GM19324 (cell line): ENCODE results near the gene CPD.

ENCODE experiments used
- ATAC-seq: cut with Tn5 transposase; IDR thresholded peaks from one replicate; pipeline ENCODE4 v1.9.1; 2021; ENCODE audit warnings: mild to moderate bottlenecking, moderate library complexity; ENCODE audit not compliant: unreplicated experiment, low FRiP score

The CPD gene

DNA sequence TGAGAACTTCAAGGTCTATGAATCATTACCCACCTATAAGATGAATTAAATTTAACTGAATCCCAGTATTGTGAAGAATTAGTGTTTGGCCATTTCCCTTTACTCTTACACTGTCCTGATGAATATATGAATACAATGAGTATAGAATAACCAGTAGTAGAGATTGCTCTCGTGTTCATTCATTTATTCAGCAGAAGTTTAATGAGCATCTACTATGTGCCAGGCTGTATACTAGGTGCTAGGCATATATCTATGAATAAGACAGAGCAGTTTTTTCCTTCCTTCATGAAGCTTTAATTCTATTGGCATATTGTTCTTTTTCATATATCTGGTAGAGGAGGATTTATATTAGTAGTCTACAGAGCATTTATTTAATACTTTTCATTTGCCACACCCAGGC, 104.4 kb downstream of the CPD start:
- no peak for ATAC-seq

DNA sequence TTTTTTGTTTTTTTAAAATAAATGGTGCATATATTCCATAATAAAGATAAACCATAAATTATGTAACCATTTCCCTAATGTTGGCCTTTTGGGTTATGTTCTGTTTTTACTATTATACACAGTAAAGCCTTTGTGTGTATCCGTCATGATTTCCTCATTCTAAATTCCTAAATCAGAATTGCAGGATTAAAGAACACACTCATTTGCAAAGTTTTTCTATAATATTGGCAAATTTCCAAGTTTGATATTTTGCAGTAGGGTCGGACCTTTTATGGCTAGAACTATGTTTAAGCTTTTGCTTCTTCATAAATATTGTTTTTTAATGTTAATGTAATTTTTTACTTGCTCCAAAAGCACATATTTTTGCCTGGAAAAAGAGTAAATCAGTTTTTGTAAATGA, 115.1 kb downstream of the CPD start:
- ATAC-seq = no peak

GRCh38 chr17:30495586-30495985, 116.9 kb downstream of the CPD start:
- no peak for ATAC-seq

GRCh38 chr17:30503558-30503957, 124.8 kb downstream of the CPD start:
- no peak for ATAC-seq

DNA sequence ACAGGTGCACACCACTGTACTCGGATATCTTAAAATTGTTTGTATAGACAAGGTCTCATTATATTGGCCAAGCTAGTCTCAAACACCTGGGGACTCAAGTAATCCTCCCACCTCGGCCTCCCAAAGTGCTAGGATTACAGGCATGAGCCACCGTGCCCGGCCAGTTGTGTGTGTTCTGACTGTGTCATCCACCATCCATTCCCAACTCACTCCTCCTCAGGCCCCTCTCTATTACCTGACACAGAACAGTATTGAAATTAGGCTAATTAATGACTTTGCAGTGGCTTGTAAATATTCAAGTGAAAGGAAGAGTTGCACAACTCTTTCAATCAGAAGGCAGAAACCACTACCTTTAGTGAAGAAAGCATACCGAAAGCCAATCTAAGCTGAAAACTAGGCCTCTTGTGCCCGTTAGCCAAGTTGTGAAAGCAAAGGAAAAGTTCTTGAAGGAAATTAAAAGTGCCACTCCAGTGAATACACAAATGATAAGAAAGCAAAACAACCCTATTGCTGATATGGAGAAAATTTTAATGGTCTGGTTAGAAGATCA, 127.2 kb downstream of the CPD start:
- ATAC-seq = no peak

GRCh38 chr17:30506481-30506880, 127.8 kb downstream of the CPD start:
- no peak for ATAC-seq

- no peak for ATAC-seq
These were observed 134.6 kb downstream of the CPD start for GRCh38 chr17:30513346-30513745.

DNA sequence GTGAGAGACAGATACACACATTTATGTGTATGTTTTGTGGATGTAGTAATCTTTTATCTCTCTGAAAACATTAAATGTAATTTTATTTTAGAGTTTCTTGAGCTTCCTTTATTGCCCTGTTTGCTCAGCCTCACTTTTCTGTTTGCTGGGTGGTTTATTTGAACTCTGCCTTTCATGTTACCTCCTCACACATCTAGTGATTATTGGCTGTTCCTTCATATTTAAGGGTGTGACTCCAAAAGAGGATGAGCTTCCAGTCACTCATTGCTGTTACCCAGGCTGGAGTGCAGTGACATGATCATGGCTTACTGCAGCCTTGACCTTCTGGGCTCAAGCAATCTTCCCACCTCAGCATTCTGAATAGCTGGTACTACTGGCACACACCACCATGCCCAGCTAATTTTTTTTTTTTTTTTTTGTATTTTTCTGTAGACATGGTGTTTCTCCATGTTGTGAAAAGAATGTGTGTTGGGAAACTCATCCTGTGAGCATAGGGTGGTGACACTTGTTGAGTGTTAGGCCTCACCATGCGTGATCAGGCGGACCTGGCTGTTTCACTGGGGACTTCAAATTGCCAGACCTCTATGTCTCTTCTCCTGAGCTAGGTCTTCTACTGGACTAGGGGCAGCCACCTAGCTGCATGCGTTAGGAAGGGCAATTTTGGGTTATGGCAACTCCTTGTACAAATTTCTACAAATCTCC, 136.3 kb downstream of the CPD start:
- ATAC-seq = no peak

DNA sequence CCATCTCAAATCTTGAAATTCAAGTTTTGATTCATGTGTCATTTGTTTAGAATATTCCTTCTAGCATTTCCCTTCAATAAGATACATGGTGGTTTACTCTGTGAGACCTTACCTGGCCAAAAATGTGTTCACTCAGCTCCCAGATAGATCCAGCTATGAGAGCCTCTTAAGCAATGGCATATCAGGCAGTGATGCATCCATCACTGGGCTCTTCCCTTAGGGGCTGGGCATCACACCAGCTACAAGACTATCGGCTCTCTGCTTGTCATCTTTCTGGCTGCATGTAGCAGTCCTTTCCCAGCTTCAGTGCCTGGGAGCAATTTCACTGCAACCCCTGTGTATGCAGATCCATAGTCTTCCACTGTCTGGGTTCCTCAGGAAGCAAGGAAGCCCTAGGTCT, 139.1 kb downstream of the CPD start:
- no peak for ATAC-seq

GRCh38 chr17:30519166-30519565, 140.4 kb downstream of the CPD start:
- ATAC-seq = no peak
